T1000 (cell line): ENCODE results near the gene SOWAHC.
"Not testable (repeated sequence)": the region's sequence is repeated elsewhere in the genome, so short reads cannot be mapped to it uniquely, and the experiment has no call there.

Source experiments
- DNase-seq: peaks from one replicate; lab custom pipeline; 2025; ENCODE audit warnings: mixed read lengths; lab: John Stamatoyannopoulos, UW

The SOWAHC gene

DNA sequence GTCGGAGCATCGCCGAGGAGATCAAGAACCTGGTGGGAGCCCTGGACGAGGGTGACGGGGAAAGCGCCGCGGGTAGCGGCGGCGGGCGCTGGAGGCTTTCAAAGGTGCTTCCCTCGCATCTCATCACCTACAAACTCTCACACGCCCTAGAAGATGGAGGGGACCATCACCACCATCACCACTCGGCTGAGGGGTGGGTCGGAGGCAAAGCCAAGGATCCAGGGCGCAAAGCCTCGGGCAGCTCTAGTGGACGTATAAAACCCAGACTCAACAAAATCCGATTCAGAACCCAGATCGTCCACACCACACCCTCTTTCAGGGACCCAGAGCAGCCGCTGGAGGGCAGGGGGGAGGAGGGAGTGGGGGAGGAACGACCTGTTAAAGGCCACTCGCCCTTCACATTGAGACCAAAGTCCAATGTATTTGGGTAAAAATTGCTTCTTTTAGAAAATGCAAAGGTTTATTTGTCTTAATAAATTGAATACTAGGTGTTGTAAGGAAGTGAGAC, 1.5 kb downstream of the SOWAHC start:
- no peak for DNase-seq

DNA sequence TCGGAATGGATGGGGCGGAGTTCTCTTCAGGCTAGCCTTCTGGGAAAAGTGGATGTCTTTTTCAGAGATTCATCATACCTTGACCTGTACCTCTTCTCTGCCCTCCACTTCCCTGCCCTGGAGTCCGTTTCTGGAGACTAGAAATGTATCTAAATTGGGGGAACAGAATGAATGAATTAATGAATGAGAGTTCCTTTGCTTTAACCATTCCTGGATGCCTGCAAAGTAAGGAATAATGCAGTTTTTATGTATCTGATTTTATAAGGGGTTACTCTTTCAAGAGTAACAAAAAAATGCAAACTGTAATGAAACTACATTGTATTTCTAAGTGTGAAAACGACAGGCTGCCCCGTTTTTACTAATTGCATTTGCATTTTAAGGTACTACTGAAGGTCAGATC, 2.0 kb downstream of the SOWAHC start:
- no peak for DNase-seq

- no peak for DNase-seq
These were observed 5.0 kb downstream of the SOWAHC start for GRCh38 chr2:109619032-109619615.

DNA sequence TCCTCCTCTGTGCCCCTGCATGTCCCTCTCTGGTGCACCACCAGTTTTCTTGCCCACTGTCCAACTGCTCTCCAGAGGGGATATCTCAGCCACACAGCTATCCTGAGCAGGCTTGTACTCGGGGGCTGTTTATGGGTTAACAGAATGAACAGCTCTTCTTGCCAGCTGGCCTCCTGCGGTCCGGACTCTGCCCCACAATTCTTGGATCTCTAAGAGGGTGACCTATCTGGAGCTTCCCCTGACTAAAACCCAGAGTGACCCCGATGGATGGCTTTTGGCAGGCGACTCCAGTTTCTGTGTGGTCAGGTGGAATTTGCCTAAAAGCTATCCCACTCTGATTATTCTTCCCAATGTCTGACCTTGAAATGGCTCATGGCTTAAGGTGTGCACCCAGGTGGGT, 9.1 kb downstream of the SOWAHC start:
- DNase-seq: no peak

DNA sequence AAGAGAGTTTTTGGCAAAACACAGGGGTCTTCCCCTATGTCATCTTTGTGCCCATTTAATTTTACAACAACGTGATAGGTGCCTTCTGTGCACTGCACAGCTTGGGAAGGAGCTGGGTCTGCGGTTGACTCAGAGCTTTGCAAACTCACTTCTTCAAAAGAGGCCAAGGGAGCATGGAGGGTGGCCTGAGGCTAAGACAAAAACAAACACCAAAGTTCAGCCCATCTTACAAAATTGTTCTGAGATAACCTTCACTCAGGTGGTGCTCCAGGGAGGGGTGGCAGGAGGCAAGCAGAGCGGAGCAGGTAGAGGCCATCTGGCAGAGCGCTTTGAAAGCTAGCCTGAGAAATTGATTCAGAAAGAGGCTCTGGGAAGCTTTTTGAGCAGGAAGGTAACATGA, 9.8 kb downstream of the SOWAHC start:
- DNase-seq: no peak

- DNase-seq: no peak
These were observed 10.2 kb downstream of the SOWAHC start for GRCh38 chr2:109624339-109624738.

GRCh38 chr2:109628321-109628720, 14.2 kb downstream of the SOWAHC start:
- DNase-seq: not testable (repeated sequence)

DNA sequence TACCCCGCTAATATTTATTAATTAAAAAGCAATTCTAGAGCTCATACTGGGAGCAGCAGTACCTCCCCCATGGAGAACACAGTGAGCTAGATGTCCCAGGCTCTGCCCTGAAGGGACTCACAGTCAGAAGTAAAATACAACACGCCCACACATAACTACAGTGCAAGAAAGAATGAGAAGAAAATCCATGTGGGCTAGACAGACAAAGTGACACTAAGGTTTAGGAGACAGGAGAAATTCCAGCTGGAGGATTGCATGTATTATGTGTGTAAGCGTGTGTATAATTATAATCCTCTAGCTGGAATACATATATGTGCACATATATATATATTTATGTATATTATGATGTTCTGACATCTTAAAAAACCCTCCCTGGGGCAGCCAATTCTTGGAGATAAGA, 15.7 kb downstream of the SOWAHC start:
- no peak for DNase-seq

- DNase-seq: no peak
These were observed 16.6 kb downstream of the SOWAHC start for GRCh38 chr2:109630441-109631430.

GRCh38 chr2:109631741-109632140, 17.6 kb downstream of the SOWAHC start:
- DNase-seq: no peak

DNA sequence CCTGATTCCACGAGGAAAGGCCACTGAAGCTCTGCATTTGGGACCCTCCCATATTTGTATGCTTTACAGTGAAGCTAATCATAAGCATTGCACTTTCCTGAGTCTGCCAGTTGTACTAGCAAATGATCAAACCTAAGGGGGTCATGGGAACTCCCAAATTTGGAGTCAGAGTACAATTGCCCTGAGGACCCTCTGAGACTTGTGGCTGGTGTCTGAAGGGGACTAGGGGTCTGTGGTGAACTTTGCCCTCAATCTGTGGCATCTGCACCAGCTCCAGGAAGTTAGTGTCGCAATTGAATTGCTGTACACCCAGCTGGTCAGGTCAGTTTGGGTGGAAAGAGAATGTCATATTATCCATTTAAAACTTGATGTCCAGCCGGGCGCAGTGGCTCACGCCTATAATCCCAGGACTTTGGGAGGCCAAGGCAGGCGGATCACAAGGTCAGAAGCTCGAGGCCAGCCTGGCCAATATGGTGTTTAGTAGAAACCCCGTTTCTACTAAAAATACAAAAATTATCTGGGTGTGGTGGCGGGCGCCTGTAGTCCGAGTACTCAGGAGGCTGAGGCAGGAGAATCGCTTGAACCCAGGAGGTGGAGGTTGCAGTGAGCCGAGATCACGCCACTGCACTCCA, 18.1 kb downstream of the SOWAHC start:
- no peak for DNase-seq

- no peak for DNase-seq
These were observed 19.3 kb downstream of the SOWAHC start for GRCh38 chr2:109633284-109633961.

- no peak for DNase-seq
These were observed 21.5 kb downstream of the SOWAHC start for GRCh38 chr2:109635426-109636304.

DNA sequence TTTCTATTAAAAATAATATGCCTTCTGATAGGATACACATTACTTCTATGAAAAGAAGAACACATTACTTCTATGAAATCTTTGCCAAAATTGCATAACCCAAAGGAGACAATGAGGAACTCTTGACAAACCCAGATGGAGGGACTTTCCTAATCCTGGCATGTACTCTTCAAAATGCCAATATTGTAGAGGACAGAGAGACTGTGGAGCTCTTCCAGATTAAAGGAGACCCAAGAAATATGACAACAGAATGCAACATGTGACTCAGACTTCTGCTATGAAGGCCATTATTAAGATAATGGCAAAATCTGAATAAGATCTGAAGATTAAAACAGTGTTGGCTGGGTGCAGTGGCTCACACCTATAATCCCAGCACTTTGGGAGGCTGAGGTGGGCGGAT, 22.2 kb downstream of the SOWAHC start:
- no peak for DNase-seq

DNA sequence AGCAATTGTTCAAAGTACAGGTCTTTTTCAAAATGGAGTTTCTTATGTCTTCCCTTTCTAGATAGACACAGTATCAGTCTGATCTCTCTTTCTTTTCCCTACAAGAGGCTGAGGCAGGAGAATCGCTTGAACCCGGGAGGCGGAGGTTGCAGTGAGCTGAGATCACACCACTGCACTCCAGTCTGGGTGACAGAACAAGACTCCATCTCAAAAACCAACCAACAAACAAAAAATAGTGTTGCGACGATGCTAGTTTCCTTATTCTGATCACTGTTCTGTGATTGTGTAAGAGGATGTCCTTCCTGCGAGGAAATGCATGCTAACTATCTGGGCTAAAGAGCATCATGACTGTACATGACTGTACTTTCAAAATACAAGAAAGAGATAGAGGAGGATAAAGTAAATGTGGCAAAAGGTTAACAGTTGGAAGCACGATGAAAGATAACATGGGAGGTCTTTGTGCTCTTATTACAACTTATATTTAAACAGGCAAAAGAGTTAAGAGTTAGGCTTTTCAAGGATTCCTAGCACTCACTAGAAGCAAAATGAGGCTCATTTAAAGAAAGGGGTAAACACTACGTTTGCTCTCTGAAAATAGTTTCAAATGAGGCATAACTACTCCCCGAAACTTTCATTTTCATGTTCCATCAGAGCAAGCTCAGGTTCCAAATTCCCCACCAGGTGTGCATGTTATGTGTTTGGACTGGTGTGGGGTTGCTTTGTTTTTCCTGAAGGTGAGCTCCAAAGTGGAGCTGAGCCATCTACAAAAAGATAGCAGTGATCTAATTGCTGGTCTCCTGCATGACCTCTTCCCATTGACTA, 23.8 kb downstream of the SOWAHC start:
- DNase-seq: no peak

- DNase-seq: no peak
These were observed 24.6 kb downstream of the SOWAHC start for GRCh38 chr2:109638795-109639194.

- DNase-seq: not testable (repeated sequence)
These were observed 25.8 kb downstream of the SOWAHC start for GRCh38 chr2:109640000-109640399.

DNA sequence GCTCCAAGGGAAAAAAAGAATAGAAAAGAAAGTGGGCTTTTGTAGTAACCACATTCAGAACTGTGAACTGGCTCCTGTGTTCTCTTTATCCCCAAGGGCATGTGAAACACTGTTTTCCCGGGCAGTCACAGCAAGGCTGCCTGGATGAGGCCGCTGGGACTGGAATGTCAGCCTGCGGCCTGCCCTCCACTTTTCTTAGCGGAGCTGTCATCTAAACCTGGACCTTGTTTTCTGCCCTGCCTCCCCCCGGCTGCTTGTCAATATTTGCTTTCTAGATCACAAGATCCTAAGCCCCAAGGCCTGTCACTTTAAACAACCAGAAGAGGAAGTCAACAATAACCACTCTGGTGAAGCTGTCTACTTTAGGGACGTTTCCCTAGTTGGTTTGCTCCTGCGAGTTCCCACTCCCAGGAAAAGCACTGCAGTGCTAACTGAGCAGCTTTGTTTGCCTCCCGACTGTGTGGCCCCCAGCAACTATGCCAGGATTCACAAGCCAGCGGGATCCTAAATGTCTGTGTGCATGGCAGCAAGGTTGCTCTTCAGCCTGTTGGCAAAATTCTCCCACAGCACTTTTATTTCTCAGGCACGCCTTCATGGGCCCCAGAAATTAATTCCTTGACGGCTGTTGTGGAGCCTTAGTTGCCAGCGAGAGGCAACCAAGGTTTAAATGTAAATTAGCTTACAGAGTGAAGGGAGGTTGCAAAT, 30.6 kb downstream of the SOWAHC start:
- no peak for DNase-seq

DNA sequence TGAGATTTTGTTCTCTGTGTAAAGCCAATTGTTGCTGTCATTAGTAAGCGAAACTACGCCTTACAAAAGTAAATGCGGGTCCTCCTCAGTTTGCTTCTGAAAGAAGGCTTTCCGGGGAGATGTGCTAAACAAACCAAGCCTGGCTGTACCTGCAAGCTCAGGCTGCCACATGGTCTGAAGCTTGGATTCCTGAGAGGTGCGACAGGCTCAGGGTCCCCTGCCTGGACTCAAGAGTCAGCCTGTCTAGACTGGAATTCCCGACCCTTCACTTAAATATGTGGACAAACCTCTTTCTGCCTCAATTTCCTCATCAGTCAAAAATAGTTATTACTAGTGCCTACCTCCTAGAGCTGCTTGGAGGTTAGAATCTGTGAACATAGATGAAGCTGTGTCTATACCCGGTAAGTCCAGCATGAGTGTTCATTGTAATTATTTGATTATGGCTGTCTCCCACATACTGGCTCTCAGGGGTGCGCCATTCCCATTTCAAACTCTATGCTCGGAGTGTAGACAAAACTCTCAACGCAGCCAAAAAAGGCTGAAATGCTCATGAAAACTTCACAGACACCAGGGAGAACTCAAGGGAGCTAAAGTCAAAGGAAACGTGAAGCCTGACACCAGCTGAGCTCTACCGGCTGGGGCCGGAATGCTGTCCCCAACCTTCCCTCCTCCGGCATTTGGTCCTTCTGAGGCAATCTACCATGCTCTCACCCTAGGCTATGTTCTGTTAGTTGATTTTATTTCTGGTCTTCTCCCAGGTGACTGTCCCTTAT, 31.4 kb downstream of the SOWAHC start:
- no peak for DNase-seq
